Panc1 (cell line): ENCODE data around the gene CCDC171. TPM values are rescaled to one million over a fixed set of nuclear protein-coding genes. Genes with fewer than 3 reads are reported as not detected.
A peak's percentile ranks its signal among the peaks of the same experiment; 100 is the strongest.

ENCODE experiments used
- ATAC-seq: fragments of 200-7000 bp; cut with Tn5 transposase; 2 replicates; pipeline ENCODE4 v1.9.1; 2020; ENCODE audit warnings: mild to moderate bottlenecking, moderate library complexity
- BruUV-seq: library from RNA; stranded (reverse); fragments of 400-500 nt; replicated peaks from 2 replicates; lab custom pipeline; 2021; lab: Mats Ljungman, UMichigan
- CTCF ChIA-PET: fragments of 300-600 bp; sonication (Branson Sonifier 250); formaldehyde crosslinking; loops from one replicate; lab custom pipeline; 2022; ENCODE audit warnings: antibody characterized with exemption; lab: Charles Lee
- POLR2A ChIA-PET: fragments of 300-600 bp; sonication (Branson Sonifier 250); formaldehyde crosslinking; loops from one replicate; lab custom pipeline; 2022; ENCODE audit warnings: antibody characterized with exemption; lab: Charles Lee
- DNase-seq: peaks from one replicate; pipeline ENCODE4 v3.0.0-alpha.2; 2010; ENCODE audit warnings: low read depth, low spot score
- H3K27ac ChIP-seq: 2 replicates; pipeline ENCODE4 v1.5.1; 2011; ENCODE audit warnings: mild to moderate bottlenecking, low read length, inconsistent platforms
- H3K27me3 ChIP-seq: fragments of 200-500 bp; sonication (Bioruptor generic); 2 replicates; pipeline ENCODE4 v1.6.0; 2014; ENCODE audit warnings: low read length, inconsistent platforms; ENCODE audit not compliant: control insufficient read depth, insufficient read depth
- H3K36me3 ChIP-seq: fragments of 200-500 bp; sonication (Bioruptor generic); 2 replicates; pipeline ENCODE4 v1.5.1; 2014; ENCODE audit warnings: inconsistent platforms, mild to moderate bottlenecking, low read length, moderate library complexity; ENCODE audit not compliant: control insufficient read depth, insufficient read depth
- H3K4me1 ChIP-seq: 2 replicates; pipeline ENCODE4 v1.5.1; 2011; ENCODE audit warnings: inconsistent platforms, mild to moderate bottlenecking, low read length, moderate library complexity; ENCODE audit not compliant: control insufficient read depth, insufficient read depth
- H3K4me3 ChIP-seq, 2 experiments: 2 replicates each; pipeline ENCODE4 v1.5.1; 2011 to 2012; ENCODE audit warnings: low read depth in 2 of 2, low read length in 2 of 2, mild to moderate bottlenecking in 2 of 2, inconsistent platforms in 1 of 2, moderate library complexity in 1 of 2
- H3K9me3 ChIP-seq: fragments of 200-500 bp; sonication (Bioruptor generic); 2 replicates; pipeline ENCODE4 v1.5.1; 2014; ENCODE audit warnings: low read depth, mild to moderate bottlenecking, inconsistent platforms, low read length, moderate library complexity; ENCODE audit not compliant: control insufficient read depth, insufficient read depth
- CTCF ChIP-seq: fragments of 450-650 bp; IDR thresholded peaks from 2 replicates; pipeline ENCODE4 v1.5.1; 2017; ENCODE audit warnings: mild to moderate bottlenecking
- POLR2AphosphoS5 ChIP-seq: IDR thresholded peaks from 2 replicates; pipeline ENCODE4 v1.6.1; 2012; ENCODE audit warnings: mild to moderate bottlenecking, low read depth, low read length, moderate library complexity
- REST ChIP-seq, 2 experiments: IDR thresholded peaks; 2 replicates each; pipeline ENCODE4 v1.6.1; 2011 to 2012; ENCODE audit warnings: low read depth in 2 of 2, control low read depth in 1 of 2, low read length in 1 of 2, mild to moderate bottlenecking in 1 of 2, moderate library complexity in 1 of 2; ENCODE audit not compliant: insufficient read depth in 1 of 2
- SIN3A ChIP-seq: IDR thresholded peaks from 2 replicates; pipeline ENCODE4 v1.6.1; 2012; ENCODE audit warnings: low read depth, mild to moderate bottlenecking, low read length, moderate library complexity, borderline replicate concordance; ENCODE audit not compliant: insufficient read depth
- TCF7L2 ChIP-seq: IDR thresholded peaks from 2 replicates; pipeline ENCODE4 v1.6.1; 2011; ENCODE audit warnings: mild to moderate bottlenecking, low read depth, low read length, inconsistent platforms
- in situ Hi-C: cut with HindIII; loops from 2 replicates; pipeline ENCODE4 v1.10.0; 2016; ENCODE audit warnings: low sequenced_read_pairs, low pct_unique_long_range_greater_than_20kb
- intact Hi-C: fragments of 100-400 bp; cut with micrococcal nuclease; formaldehyde crosslinking; loops from one replicate; pipeline ENCODE4 v1.10.0; 2022; ENCODE audit not compliant: unreplicated experiment
- total RNA-seq: library from RNA; stranded (reverse); gene quantifications from one replicate; pipeline ENCODE4 v1.2.1, GENCODE V29; 2021; ENCODE audit not compliant: unreplicated experiment

Gene CCDC171
- total RNA-seq, 1 experiment from 2014 or later: 1.5 TPM

GRCh38 chr9:15867988-15868387, 315.1 kb downstream of the CCDC171 start:
- Histone ChIP-seq H3K27me3 (no peaks in the 10 kb centered on the region), H3K27ac (no peak overlapping the region), H3K4me3 (no peak overlapping the region), H3K4me1 (no peaks in the 10 kb centered on the region), H3K9me3 (no peaks in the 10 kb centered on the region), H3K36me3 (no peaks in the 10 kb centered on the region)
- no TSS peak for BruUV-seq
- POLR2A ChIA-PET: no interaction called here
- no peak for TF ChIP-seq REST (IDR thresholded peaks at IDR 0.05; ENCODE audit: insufficient read depth in 1 of 2, low read depth in 2 of 2, low read length in 1 of 2)
- no peak for TF ChIP-seq CTCF
- TF ChIP-seq TCF7L2: no peak
- TF ChIP-seq SIN3A: no peak
- no peak for TF ChIP-seq POLR2AphosphoS5
- intact Hi-C loops (no loop called here), in situ Hi-C loops (no loop called here)
- DNase-seq: no peak
- CTCF ChIA-PET: no interaction called here
- ATAC-seq: no peak

GRCh38 chr9:15873573-15874177, 320.8 kb downstream of the CCDC171 start:
- in situ Hi-C loops: no loop called here
- POLR2A ChIA-PET: no interaction called here

More at GRCh38 chr9:15873573-15874177, 320.8 kb downstream of the CCDC171 start:
- TF ChIP-seq CTCF (peak; percentile 25; the same call in 1 of the 2 replicates), TCF7L2 (no peak), SIN3A (no peak), REST (IDR thresholded peaks at IDR 0.05; ENCODE audit: insufficient read depth in 1 of 2, low read depth in 2 of 2, low read length in 1 of 2) (no peak)
- CTCF ChIA-PET: interaction anchor here (0.6 kb wide), 1 partner anchor 991 kb away, joined by 3 read pairs; no protein-coding TSS in a partner anchor
- no peak overlapping the region for H3K27ac ChIP-seq
- H3K27me3 ChIP-seq: no peaks in the 10 kb centered on the region
- ATAC-seq: no peak
- peak; percentile 5 for DNase-seq
- BruUV-seq: no TSS peak
- H3K36me3 ChIP-seq: no peaks in the 10 kb centered on the region
- intact Hi-C loops: loop anchor here (5.0 kb wide), 1 partner anchor 259 kb away; no protein-coding TSS in a partner anchor
- no peak overlapping the region for H3K4me3 ChIP-seq
- H3K4me1 ChIP-seq: no peaks in the 10 kb centered on the region
- no peaks in the 10 kb centered on the region for H3K9me3 ChIP-seq
